Activated CD8-positive, alpha-beta T cell treated with anti-CD3 and anti-CD28 coated beads for 36 hours (primary cell): ENCODE measurements around the gene SFRP2. TPM values are rescaled to one million over a fixed set of nuclear protein-coding genes. Genes with fewer than 3 reads are reported as not detected.

ENCODE experiments used
- ATAC-seq: fragments of 200-7000 bp; cut with Tn5 transposase; one replicate; pipeline ENCODE4 v1.10.0; 2021; ENCODE audit warnings: mild to moderate bottlenecking, moderate library complexity
- CTCF ChIA-PET: fragments of 350-600 bp; sonication (Branson Sonifier 250); formaldehyde crosslinking; loops from one replicate; lab custom pipeline; 2021; ENCODE audit warnings: antibody characterized with exemption; lab: Charles Lee
- POLR2A ChIA-PET: fragments of 350-600 bp; sonication (Branson Sonifier 250); formaldehyde crosslinking; loops from one replicate; lab custom pipeline; 2021; ENCODE audit warnings: antibody characterized with exemption; lab: Charles Lee
- DNase-seq: peaks from one replicate; pipeline ENCODE4 v3.0.0-alpha.2; 2020
- H3K27ac Mint-ChIP-seq: one replicate; pipeline ENCODE4 v1.8.0; 2021; ENCODE audit warnings: mild to moderate bottlenecking, mixed read lengths
- H3K27me3 Mint-ChIP-seq: one replicate; pipeline ENCODE4 v1.8.0; 2021; ENCODE audit warnings: mixed read lengths
- H3K36me3 Mint-ChIP-seq: one replicate; pipeline ENCODE4 v1.8.0; 2021; ENCODE audit warnings: low read depth, mixed read lengths
- H3K4me1 Mint-ChIP-seq: one replicate; pipeline ENCODE4 v1.8.0; 2021; ENCODE audit warnings: low read depth, mixed read lengths
- H3K4me3 Mint-ChIP-seq: one replicate; pipeline ENCODE4 v1.8.0; 2021; ENCODE audit warnings: mild to moderate bottlenecking, moderate library complexity, mixed read lengths
- H3K9me3 Mint-ChIP-seq: one replicate; pipeline ENCODE4 v1.8.0; 2021; ENCODE audit warnings: mixed read lengths
- intact Hi-C: fragments of 100-400 bp; cut with micrococcal nuclease; formaldehyde crosslinking; loops from one replicate; pipeline ENCODE4 v1.10.0; 2022
- total RNA-seq, 2 experiments: library from RNA; stranded (reverse); gene quantifications; one replicate each; pipeline ENCODE4 v1.2.3, GENCODE V29; 2021
- TF ChIP-seq, protein P1 (sequence below): fragments of 200-600 bp; IDR thresholded peaks from one replicate; pipeline ENCODE4 v1.8.0; 2022; ENCODE audit warnings: antibody characterized with exemption, mild to moderate bottlenecking

SFRP2 gene
- total RNA-seq, 2 experiments from 2014 or later, result not detected

DNA sequence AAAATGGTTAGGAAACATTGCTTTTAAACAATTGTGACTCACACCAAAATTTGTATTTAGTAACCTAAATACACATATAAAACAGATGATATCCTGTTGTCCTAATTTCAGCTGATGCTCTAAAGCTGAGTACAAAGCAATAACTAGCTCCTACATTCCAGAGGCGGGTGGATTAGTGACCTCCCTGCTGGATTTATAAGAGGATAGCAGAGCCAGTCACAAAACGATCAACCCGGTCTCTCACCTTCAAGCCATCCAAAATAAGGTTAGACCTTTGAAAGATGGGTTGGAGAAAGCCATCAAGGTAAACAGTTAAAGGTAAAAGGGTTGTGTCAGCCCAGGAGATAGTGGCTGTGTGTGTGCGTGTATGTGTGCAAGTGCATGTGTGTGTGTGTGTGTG is 43.2 kb upstream of the SFRP2 start:
- no peak for DNase-seq
- CTCF ChIA-PET, result no interaction called here
- H3K27me3 Mint-ChIP-seq, result peaks cover 18% of the 10 kb centered on the region

DNA sequence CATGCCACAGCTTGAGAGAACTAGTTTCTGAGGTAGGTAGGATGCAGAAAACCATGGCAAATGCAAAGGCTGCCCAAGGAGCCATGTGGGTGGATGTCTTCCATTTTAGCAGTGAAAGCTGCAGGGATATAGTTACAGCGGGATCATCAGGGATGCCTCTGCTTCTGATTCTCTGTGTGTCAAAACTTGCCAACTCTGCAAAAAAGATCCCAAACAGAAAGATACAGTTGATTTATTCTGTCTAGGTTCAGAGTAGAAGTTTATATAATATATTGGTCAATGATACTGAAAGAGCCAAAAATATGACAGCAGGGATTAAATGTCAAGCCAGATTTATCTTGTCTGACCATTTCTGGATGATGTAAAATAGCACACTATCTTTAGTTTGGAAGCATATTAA is 42.4 kb upstream of the SFRP2 start:
- Mint-ChIP-seq H3K27ac (no peak overlapping the region), H3K36me3 (no peaks in the 10 kb centered on the region), H3K4me3 (no peak overlapping the region), H3K4me1 (no peaks in the 10 kb centered on the region), H3K9me3 (peaks cover 4% of the 10 kb centered on the region), H3K27me3 (peaks cover 21% of the 10 kb centered on the region)
- intact Hi-C loops, result no loop called here
- ChIA-PET CTCF (no interaction called here), POLR2A (no interaction called here)
- TF ChIP-seq, protein P1, sequence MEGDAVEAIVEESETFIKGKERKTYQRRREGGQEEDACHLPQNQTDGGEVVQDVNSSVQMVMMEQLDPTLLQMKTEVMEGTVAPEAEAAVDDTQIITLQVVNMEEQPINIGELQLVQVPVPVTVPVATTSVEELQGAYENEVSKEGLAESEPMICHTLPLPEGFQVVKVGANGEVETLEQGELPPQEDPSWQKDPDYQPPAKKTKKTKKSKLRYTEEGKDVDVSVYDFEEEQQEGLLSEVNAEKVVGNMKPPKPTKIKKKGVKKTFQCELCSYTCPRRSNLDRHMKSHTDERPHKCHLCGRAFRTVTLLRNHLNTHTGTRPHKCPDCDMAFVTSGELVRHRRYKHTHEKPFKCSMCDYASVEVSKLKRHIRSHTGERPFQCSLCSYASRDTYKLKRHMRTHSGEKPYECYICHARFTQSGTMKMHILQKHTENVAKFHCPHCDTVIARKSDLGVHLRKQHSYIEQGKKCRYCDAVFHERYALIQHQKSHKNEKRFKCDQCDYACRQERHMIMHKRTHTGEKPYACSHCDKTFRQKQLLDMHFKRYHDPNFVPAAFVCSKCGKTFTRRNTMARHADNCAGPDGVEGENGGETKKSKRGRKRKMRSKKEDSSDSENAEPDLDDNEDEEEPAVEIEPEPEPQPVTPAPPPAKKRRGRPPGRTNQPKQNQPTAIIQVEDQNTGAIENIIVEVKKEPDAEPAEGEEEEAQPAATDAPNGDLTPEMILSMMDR, result no peak
- DNase-seq (no peak), ATAC-seq (no peak)

More for the DNA sequence above, 43.2 kb upstream of the SFRP2 start:
- POLR2A ChIA-PET, result no interaction called here
- intact Hi-C loops, result no loop called here
- peaks cover 4% of the 10 kb centered on the region for H3K9me3 Mint-ChIP-seq
- no peaks in the 10 kb centered on the region for H3K4me1 Mint-ChIP-seq
- TF ChIP-seq, protein P1, result no peak
- no peak overlapping the region for H3K27ac Mint-ChIP-seq
- no peak for ATAC-seq
- no peak overlapping the region for H3K4me3 Mint-ChIP-seq
- H3K36me3 Mint-ChIP-seq, result no peaks in the 10 kb centered on the region

DNA sequence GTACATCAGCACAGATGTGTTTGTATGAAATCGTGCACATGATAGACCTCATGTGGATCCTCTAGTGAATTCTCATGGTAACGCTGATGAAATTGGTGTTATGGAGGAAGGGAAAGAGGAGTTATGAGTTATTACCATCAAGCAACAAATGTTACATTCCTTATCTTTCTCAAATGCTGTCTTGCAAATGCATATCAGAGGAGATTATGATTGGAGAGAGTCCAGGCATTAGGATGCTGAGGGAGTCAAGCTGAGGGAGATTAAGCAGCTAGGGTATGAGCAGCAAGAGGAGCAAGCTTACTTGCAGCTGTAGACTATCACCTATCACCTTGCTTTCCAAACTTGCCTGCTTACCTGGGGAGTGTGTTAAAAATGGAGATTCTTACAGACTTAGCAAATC is 36.8 kb upstream of the SFRP2 start:
- TF ChIP-seq, protein P1, result no peak
- no peak for ATAC-seq

DNA sequence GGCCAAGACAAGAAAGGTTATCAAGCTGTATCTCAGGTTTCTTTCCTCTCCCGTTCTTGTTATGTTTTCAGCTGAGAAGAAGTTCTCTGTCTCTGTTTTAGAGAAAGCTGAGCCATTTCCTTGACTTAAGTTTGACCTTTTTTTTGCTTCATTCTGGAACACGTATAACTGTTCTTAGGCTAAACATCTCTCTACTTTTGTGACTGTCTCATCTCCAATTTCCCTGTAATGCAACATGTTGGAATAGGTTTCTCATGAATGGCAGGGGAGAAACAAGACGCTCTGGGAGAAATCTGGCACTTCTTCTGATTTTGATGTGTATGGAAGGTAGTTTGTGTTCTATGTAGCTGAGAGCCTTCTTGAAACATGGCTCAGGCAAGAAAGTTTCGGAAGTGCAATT is 36.2 kb upstream of the SFRP2 start:
- intact Hi-C loops, result no loop called here
- H3K4me3 Mint-ChIP-seq, result no peak overlapping the region

More for the DNA sequence above, 36.8 kb upstream of the SFRP2 start:
- no peak overlapping the region for H3K4me3 Mint-ChIP-seq
- intact Hi-C loops, result no loop called here
- POLR2A ChIA-PET, result no interaction called here
- H3K9me3 Mint-ChIP-seq, result peaks cover 4% of the 10 kb centered on the region
- peaks cover 18% of the 10 kb centered on the region for H3K27me3 Mint-ChIP-seq
- CTCF ChIA-PET, result interaction anchor here (0.7 kb wide), 1 partner anchor 16 kb away, joined by 3 read pairs; no protein-coding TSS in a partner anchor
- no peaks in the 10 kb centered on the region for H3K36me3 Mint-ChIP-seq
- no peak for DNase-seq
- no peak overlapping the region for H3K27ac Mint-ChIP-seq
- H3K4me1 Mint-ChIP-seq, result no peaks in the 10 kb centered on the region

DNA sequence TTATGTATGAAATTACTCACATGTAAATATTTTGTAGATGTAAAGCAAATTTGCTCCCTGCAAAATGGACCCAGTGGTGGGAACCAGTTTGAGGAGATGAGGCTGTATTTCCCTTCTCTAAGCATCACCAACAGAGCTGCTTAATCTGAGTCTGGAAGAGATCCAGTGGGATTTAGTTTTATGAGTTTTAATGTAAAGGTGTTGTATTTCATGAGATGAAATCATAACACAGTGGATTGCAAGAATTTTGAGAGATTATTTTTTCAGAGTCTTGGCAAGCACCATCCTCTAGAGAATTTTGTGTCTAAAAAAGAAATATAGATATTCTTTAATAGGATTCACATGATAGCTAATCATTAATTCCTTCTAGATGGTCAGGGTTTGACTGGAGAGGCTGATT is 35.6 kb upstream of the SFRP2 start:
- intact Hi-C loops, result no loop called here
- no peak overlapping the region for H3K4me3 Mint-ChIP-seq
- ChIA-PET POLR2A (no interaction called here), CTCF (no interaction called here)
- H3K27me3 Mint-ChIP-seq, result peaks cover 14% of the 10 kb centered on the region
- H3K36me3 Mint-ChIP-seq, result no peaks in the 10 kb centered on the region
- H3K4me1 Mint-ChIP-seq, result no peaks in the 10 kb centered on the region
- H3K27ac Mint-ChIP-seq, result no peak overlapping the region
- DNase-seq, result no peak
- TF ChIP-seq, protein P1, result no peak
- no peak for ATAC-seq
- H3K9me3 Mint-ChIP-seq, result peaks cover 3% of the 10 kb centered on the region

More for the DNA sequence above, 36.2 kb upstream of the SFRP2 start:
- Mint-ChIP-seq H3K27ac (no peak overlapping the region), H3K27me3 (peaks cover 15% of the 10 kb centered on the region), H3K4me1 (no peaks in the 10 kb centered on the region), H3K9me3 (peaks cover 4% of the 10 kb centered on the region), H3K36me3 (no peaks in the 10 kb centered on the region)
- ChIA-PET CTCF (interaction anchor here (0.7 kb wide), 1 partner anchor 16 kb away, joined by 3 read pairs; no protein-coding TSS in a partner anchor), POLR2A (no interaction called here)
- DNase-seq (no peak), ATAC-seq (no peak)
- TF ChIP-seq, protein P1, result no peak
